AG09309 (cell line): Measurements from ENCODE around the gene PAM.

Source experiments
- DNase-seq: peaks from one replicate; pipeline ENCODE4 v3.0.0-alpha.2; 2010; ENCODE audit warnings: low read depth
- H3K4me3 ChIP-seq: 2 replicates; pipeline ENCODE4 v1.5.1; 2011; ENCODE audit warnings: mild to moderate bottlenecking, low read depth, low read length, moderate library complexity; ENCODE audit not compliant: control insufficient read depth
- TF ChIP-seq, protein P1 (sequence below): IDR thresholded peaks from 2 replicates; pipeline ENCODE4 v1.5.1; 2011; ENCODE audit warnings: mild to moderate bottlenecking, low read depth, low read length, inconsistent platforms; ENCODE audit not compliant: insufficient read depth, control insufficient read depth; ENCODE audit errors: missing control alignments

Gene PAM

DNA sequence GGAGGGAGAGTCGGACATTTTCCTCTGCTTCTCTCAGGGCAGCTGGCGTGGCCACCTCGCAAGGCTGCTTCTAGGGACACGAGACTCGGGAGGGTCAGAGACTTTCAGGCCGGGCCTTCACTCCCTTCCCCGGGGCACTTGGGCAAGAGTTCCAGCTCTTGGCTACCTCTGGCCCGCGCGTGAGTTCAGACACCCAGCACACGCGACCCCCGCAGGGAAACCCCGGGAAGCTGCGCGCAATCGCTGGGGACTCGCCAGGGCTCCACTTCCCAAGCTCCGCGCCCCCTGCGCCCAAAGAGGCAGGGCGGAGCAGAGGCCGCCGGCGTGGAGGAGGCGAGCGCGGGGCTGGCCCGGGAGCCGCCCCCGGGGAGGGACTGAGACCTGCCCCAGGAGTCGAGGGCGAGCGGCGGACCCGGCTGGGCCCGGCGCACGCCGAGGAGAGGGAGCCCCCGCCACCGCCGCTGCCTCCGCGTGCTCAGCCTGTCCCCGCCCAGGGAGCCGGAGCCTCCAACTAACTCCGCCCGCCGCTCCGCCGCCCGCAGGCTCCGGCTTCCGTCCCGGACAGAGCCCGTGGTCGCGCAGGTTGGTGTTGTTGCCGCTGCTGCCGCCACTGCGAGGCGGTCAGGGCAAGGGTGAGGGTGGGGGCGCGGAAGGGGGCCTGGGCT lies at the start of gene PAM:
TSS of gene PAM (plus strand) at position 539 of the 665 bp plus-strand sequence. CDS start 110,891 bp downstream, outside the sequence.
- TF ChIP-seq, protein P1, sequence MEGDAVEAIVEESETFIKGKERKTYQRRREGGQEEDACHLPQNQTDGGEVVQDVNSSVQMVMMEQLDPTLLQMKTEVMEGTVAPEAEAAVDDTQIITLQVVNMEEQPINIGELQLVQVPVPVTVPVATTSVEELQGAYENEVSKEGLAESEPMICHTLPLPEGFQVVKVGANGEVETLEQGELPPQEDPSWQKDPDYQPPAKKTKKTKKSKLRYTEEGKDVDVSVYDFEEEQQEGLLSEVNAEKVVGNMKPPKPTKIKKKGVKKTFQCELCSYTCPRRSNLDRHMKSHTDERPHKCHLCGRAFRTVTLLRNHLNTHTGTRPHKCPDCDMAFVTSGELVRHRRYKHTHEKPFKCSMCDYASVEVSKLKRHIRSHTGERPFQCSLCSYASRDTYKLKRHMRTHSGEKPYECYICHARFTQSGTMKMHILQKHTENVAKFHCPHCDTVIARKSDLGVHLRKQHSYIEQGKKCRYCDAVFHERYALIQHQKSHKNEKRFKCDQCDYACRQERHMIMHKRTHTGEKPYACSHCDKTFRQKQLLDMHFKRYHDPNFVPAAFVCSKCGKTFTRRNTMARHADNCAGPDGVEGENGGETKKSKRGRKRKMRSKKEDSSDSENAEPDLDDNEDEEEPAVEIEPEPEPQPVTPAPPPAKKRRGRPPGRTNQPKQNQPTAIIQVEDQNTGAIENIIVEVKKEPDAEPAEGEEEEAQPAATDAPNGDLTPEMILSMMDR, result no peak
- peak within 1 kb of the TSS; percentile 82 for H3K4me3 ChIP-seq
- no peak for DNase-seq

DNA sequence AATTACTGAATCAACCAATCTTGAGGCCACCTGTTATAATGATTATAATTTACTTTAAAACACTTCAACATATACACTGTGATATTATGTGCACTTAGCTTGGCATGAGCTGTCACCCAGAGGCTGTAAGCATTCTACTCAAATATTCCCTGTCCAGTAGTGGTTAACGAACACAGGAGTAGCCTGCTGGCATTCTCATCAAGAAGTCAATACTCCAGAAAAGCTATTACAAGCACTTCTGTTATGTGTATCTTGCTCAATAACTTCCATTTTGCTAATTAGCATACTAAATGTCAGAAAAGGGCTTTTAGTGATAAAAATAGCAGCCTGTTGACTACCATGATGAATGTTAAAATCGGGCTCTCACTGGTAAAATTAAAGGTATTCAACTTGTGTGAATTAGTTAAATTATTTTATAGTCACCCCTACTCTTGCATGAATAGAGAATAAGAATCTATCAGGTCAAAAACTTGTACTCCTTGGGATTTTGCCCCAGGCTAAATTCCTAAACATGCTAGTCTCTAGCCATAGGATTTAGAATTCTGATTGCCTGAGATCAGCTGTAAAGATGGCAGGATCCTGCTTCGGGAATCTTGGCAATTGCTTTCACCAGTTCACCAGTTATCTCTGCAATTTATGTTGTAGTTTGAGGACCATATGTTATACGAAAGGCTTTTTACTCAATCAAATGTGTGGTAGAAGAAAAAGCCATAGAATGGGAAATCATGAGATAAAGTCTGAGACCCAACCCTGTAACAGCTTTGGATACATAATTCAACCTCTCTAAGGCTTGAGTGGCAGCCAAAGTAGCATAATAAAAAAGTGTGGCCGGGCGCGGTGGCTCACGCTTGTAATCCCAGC lies 43.4 kb upstream of the PAM start:
- TF ChIP-seq, protein P1, result no peak
- H3K4me3 ChIP-seq, result no peak overlapping the region
- no peak for DNase-seq

DNA sequence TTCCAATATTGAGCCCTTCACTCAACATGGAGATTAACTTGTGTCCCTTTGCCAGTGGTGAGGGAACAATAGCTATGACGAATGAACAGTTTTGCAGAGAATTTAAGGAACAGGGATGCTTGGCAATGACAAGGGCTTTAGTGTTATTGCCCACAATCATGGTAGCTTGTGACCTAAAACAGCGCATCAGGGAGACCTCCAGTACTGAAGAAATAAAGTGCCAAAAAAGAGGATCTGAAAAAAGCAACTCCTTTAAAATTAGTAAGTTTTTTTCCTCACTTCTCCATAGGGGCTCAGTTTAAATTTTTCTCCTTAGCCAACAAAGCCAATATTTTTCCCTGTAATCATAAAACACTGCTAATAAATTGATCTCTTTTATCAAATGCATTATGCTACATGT lies 41.8 kb upstream of the PAM start:
- no peak for DNase-seq

DNA sequence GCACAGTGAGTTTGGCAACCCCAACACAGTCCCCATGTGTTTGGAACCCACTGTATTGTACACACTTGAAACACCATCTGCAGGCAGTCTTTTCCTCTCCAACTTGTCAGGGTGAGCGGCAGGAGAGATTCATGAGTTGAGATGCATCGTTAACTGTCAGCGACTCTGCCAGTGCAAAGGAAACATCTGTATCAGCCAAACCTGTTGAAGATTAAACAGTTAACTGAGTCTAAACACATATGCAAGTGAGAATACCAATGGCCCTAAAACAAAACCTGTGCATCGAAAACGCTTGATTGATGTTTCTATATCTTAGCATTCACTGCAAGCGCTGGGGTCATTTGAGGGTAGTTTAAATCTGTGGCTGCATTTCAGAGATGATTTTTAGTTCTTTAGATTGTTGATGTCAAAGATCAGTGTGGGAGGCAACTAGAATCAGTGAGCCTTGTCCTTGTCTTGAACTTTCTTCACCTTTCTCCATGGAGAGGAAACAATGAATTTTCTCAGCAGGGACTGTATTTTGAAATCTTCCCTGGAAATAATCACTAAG lies 41.3 kb upstream of the PAM start:
- TF ChIP-seq, protein P1, result no peak
- no peak overlapping the region for H3K4me3 ChIP-seq
- DNase-seq, result no peak

More for the DNA sequence above, 41.8 kb upstream of the PAM start:
- no peak overlapping the region for H3K4me3 ChIP-seq
- TF ChIP-seq, protein P1, result no peak

DNA sequence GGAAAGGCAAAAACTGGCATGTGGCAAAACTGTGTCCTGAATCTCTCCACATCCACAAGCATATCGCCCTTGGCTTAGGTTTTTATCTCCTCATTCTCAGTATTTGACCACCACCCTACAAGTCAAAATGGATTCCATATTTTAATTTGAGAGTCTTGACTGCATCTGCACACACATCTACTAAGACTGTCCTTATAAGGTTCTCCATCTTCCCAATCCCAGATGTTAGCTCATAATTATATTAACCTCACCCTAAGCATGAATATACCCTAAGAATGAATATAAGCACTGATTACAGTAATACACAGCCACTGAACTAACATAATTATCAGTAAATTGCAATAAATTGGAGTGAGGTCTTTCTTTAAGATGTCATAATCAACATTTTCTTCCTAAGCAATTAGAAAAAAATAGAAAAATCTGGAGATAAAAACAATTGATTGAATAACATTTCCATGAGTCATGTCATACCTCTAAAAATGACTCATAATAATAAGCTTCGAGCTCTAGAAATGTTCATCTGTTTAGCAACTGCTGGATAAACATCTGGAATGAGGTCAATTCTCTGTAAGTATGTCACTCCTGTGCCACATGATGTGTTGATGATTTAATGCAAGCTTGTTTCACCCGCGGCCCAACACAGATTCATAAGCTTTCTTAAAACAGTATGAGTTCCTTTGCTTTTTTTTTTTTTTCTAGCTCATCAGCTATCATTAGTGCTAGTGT lies 39.9 kb upstream of the PAM start:
- DNase-seq, result peak; percentile 64
- no peak overlapping the region for H3K4me3 ChIP-seq
- TF ChIP-seq, protein P1, result no peak

DNA sequence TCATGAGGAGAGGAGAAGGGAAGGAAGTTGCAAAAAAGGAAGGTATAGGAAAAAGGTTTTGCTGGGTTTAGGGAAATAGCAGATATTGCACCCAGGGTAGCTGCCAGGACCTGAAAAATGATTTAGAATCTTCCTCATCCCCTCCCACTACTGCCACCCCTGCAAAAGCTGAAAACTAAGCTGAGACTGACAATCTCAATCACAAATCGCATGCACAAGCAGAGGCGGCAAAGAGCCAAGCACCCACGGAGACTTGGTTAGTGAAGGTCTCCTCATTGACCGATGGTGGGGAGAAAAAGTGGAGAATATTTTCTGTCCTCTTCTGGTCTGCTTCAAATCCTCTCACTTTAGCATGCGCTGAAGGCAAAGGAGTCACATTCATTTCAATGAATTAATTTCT lies 39.1 kb upstream of the PAM start:
- H3K4me3 ChIP-seq, result no peak overlapping the region
- TF ChIP-seq, protein P1, result no peak
- no peak for DNase-seq
